ENCODE measurements around the gene HMGN2. TPM values are rescaled to one million over a fixed set of nuclear protein-coding genes. Genes with fewer than 3 reads are reported as not detected.

The HMGN2 gene
- 233 and 471 TPM in 2 replicates for total RNA-seq

DNA sequence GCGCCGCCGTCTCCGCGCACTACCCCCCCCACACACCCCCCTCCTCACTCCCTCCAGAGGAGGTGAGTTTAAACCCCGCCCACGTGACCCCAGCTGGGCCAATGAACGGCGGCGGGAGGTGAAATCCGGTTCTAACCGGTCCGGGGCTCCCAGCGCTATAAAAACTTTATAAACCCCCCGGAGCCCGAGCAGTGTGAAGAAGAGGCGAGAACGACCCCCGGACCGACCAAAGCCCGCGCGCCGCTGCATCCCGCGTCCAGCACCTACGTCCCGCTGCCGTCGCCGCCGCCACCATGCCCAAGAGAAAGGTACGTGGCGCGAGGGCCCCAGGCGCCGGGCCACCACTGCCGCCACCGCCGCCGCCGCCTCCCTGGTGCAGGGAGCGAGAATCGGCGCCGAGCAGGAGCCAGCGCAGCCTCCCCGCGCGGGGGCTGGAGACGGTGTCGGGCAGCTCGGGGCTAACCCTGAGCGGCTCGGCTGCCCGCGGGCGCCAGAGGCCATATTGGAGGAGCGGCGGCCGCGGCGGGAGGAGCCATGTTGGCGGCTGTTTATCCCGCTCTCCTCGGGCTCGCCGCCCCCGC lies at the start of gene HMGN2:
TSS of gene HMGN2 (plus strand) at position 121 of the 581 bp plus-strand sequence. CDS start at position 294, 173 bp downstream.

DNA sequence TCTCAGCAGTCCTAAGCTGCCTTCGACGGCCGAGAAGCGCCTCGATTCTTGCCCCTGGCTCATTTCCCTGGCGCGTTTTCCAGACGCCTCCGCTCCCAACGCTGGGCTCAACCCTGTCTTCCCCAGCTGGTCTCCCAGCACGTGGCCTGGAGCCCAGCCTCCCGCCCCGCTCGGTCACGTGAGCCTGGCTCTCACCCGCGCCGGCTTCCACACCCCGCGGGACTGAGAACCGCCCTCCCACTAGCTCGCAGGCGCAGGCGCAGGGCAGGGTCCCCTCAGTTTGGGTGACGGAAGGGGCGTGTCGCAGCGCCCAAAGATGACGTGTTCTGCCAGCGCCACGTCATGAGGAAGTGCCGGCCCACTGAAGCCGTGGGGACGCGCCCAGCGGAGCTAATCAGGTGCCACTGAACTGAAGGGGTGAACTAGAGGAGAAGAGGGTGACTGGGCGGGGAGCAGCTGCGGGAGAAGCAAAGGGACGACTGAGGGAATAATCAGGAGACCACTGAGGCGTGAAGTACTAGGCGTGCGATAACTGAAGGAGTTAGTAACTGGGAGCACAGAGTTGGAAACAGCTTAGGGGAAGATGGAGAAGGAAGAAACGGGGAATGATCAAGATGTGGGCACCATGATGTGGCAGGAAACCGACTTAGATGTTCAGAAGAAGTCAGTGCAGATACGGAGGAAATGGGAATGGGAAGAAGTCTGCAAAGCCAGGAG lies 40.1 kb upstream of the HMGN2 start, which contains the start of gene DHDDS:
TSS of gene DHDDS (plus strand) at position 343 of the 717 bp plus-strand sequence. CDS start 625 bp downstream, outside the sequence.

Other genes starting within 250 kb of the HMGN2 start
- 8.5 and 15.6 TPM in 2 replicates for gene CEP85, start 238.2 kb upstream of the HMGN2 start, total RNA-seq
- 20.4 and 30.1 TPM in 2 replicates for gene SH3BGRL3, start 192.4 kb upstream of the HMGN2 start, total RNA-seq
- 4.2 and 7.1 TPM in 2 replicates for gene UBXN11, start 165.8 kb upstream of the HMGN2 start, total RNA-seq
- gene CD52, start 154.5 kb upstream of the HMGN2 start, total RNA-seq: not detected in 2 replicates
- 0.12 TPM in 1 of 2 replicates, not detected in the other for gene CRYBG2, start 118.3 kb upstream of the HMGN2 start, total RNA-seq
- not detected in 2 replicates for gene ZNF683, start 99.7 kb upstream of the HMGN2 start, total RNA-seq
- gene LIN28A, start 61.6 kb upstream of the HMGN2 start, total RNA-seq: not detected in 2 replicates
- gene DHDDS, start 40.1 kb upstream of the HMGN2 start, total RNA-seq: 61.7 and 69.5 TPM in 2 replicates
- gene RPS6KA1, start 57.3 kb downstream of the HMGN2 start, total RNA-seq: 7.5 and 14.8 TPM in 2 replicates
- gene ARID1A, start 223.6 kb downstream of the HMGN2 start, total RNA-seq: 15.9 and 20.3 TPM in 2 replicates